Measurements from ENCODE around the gene PLIN3.

The PLIN3 gene, protein sequence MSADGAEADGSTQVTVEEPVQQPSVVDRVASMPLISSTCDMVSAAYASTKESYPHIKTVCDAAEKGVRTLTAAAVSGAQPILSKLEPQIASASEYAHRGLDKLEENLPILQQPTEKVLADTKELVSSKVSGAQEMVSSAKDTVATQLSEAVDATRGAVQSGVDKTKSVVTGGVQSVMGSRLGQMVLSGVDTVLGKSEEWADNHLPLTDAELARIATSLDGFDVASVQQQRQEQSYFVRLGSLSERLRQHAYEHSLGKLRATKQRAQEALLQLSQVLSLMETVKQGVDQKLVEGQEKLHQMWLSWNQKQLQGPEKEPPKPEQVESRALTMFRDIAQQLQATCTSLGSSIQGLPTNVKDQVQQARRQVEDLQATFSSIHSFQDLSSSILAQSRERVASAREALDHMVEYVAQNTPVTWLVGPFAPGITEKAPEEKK

DNA sequence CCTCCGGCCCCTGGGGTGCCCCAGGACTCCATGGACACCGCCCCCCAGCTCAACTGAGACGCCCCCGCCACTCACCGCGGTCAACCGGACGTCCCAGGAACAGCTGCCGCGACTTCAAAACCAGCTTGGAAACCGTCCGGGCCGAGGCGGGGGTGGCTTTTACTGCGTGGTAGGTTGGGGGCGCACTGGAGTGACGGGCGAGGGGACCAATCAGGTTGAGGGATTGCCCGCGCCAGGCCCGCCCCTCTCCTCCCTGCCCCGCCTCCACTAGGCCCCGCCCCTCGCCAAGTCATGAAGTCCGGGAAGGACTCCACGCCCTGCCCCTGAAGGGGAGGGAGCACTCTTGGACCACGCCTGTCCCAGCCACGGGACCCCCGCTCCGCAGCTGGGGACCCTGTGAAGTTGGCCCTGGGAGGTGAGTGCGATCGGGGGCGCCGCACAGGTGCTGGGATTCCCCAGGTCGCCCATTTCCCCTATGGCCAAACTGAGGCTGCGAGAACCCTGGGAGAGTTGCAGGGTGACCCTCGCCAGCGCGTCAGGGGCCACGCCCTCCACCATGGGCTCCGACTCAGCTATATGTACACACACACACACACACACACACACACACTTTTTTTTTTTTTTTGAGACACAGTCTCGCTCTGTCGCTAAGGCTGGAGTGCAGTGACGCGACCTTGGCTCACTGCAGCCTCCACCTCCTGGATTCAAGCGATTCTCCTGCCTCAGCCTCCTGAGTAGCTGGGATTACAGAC lies at the start of gene PLIN3:
TSS of gene PLIN3 (minus strand) at position 134 of the 752 bp plus-strand sequence. CDS start 6,273 bp downstream, outside the sequence.
- Histone ChIP-seq H3K9me3 (no peaks in the 10 kb centered on the region), H3K27me3 (no peaks in the 10 kb centered on the region), H3K4me3 (peak within 1 kb of the TSS; percentile 76 to 98), H3K27ac (peak within 1 kb of the TSS; percentile 86 to 90), H3K36me3 (peaks cover 0 to 4% (median under 1%) of the 10 kb centered on the region in 3 donors), H3K4me1 (peaks cover 0 to 16% (median 12%) of the 10 kb centered on the region in 4 donors)
- intact Hi-C loops (cut with DNase I; ENCODE audit: low total_unique reads): no loop called here
- peak; percentile 98 for DNase-seq
- TF ChIP-seq, protein P1, sequence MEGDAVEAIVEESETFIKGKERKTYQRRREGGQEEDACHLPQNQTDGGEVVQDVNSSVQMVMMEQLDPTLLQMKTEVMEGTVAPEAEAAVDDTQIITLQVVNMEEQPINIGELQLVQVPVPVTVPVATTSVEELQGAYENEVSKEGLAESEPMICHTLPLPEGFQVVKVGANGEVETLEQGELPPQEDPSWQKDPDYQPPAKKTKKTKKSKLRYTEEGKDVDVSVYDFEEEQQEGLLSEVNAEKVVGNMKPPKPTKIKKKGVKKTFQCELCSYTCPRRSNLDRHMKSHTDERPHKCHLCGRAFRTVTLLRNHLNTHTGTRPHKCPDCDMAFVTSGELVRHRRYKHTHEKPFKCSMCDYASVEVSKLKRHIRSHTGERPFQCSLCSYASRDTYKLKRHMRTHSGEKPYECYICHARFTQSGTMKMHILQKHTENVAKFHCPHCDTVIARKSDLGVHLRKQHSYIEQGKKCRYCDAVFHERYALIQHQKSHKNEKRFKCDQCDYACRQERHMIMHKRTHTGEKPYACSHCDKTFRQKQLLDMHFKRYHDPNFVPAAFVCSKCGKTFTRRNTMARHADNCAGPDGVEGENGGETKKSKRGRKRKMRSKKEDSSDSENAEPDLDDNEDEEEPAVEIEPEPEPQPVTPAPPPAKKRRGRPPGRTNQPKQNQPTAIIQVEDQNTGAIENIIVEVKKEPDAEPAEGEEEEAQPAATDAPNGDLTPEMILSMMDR (IDR thresholded peaks at IDR 0.05): no peak

DNA sequence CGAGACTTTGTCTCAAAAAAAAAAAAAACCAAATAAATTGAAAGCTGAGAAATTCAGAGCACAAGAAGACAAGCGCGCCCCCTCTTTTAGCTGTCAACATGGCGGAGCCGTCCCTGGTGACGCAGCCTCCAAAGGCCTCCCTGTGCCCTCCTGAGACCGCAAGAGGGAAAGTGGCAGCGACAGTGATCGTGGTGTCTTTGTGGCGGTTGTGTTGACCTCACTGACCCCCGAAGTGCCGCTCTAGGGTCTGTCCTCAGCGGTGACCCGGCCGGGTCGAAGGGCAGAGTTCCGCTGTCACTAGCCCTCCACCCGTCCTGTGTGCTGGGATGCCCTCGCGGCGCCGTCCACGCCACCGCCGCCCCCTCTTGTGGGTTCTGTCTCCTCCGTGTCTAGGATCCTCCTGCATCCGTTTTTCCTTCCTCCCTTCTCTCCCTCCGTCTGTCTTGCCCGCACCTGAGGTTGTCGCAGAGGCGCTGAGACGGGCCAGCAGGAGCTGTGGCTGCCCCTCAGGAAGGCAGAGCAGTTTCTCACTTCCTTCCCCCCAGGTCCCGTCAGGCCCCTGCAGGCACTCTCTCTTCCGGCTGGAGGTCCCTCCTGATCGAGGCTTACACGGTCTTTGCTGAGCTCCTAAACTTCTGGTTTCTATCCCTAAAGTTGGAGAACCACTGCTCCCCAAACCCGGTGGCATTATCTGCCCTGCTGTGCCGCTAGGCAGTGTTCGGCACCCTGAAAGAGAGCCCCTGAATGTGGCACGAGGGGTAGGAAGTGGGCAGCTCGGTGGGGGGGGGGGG lies 49.0 kb upstream of the PLIN3 start:
- intact Hi-C loops (cut with DNase I; ENCODE audit: low total_unique reads): no loop called here
- Histone ChIP-seq H3K9me3 (no peaks in the 10 kb centered on the region), H3K27ac (no peak overlapping the region), H3K27me3 (no peaks in the 10 kb centered on the region), H3K36me3 (no peaks in the 10 kb centered on the region), H3K4me1 (peaks cover 0 to 14% (median 10%) of the 10 kb centered on the region in 4 donors), H3K4me3 (peak overlapping the region; percentile 2 to 18)
- TF ChIP-seq, protein P1 (IDR thresholded peaks at IDR 0.05): no peak
- DNase-seq: no peak

DNA sequence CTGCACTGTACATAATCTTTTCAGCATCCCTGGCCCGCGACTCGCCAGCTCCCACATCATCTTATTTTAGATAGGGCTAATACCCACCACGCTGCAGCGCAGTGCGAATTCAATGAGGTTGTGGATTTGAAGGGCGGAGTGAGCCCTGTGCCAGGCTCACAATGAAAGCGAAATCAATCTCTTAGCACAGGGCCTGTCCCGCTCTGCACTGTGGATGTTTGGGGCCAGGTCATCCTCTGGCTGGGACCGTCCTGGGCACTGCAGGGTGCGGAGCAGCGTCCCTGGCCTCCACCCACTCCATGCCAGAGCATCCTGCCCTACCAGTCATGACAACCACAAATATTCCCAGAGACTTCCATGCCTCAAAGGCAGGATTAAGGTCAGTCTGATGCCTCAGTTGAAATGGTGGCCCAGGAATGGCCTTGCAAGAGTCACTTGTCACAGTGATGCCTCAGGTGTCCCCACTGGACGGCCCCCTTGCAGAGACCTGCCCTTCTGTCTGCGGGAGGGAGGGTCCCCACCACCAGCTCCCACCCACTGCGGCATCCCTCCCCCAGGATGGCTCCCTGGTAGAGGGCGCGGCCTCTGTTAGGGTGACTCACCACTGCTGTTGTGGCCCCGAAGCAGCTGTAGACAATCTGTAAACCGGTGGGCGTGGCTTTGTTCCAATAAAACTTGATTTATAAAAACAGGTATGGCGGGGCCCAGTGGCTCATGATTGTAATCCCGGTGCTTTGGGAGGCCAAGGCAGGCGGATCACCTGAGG lies 47.5 kb upstream of the PLIN3 start:
- DNase-seq: no peak
- Histone ChIP-seq H3K4me1 (peaks cover 0 to 27% (median 21%) of the 10 kb centered on the region in 4 donors), H3K27me3 (no peaks in the 10 kb centered on the region), H3K27ac (no peak overlapping the region), H3K36me3 (no peaks in the 10 kb centered on the region), H3K4me3 (peak overlapping the region in 1 of 2 donors; percentile 18), H3K9me3 (no peaks in the 10 kb centered on the region)
- intact Hi-C loops (cut with DNase I; ENCODE audit: low total_unique reads): loop anchor here (5.0 kb wide), 1 partner anchor 103 kb away; no protein-coding TSS in a partner anchor
- TF ChIP-seq, protein P1 (IDR thresholded peaks at IDR 0.05): no peak

DNA sequence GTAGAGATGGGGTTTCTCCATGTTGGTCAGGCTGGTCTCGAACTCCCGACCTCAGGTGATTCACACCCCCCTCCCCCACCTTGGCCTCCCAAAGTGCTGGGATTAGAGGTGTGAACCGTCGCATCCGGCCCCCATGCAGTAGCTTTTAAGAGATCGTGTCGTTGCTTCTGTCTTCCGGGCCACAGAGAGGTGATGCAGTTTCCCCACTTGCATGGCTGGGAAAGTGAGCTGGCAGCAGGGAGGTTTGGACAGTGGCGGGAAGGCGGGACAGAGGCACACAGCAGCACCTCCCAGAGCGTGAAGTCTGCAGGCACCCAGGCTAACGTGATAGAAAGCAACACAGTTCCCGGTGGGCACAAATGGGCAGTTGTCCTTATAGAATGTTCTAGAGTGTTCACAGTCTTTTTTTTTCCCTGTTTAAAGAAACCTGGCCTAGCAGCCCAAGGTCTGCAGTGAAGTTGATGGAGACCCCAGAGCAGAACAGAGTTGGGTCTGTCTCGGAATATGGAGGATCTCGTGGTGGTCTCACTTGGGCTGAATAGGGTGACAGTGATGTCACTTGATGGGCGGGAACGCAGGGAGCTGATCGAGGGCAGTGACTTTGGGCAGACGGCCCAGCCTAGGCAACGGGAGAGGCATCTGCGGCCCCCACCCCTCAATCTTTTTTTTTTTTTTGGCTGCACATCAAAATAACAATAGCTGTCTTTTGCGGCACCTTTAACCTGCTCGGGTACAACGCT lies 46.7 kb upstream of the PLIN3 start:
- no peak overlapping the region for H3K27ac ChIP-seq
- intact Hi-C loops (cut with DNase I; ENCODE audit: low total_unique reads): loop anchor here (5.0 kb wide), 1 partner anchor 102 kb away; no protein-coding TSS in a partner anchor

More for the DNA sequence above, 46.7 kb upstream of the PLIN3 start:
- no peak overlapping the region for H3K4me3 ChIP-seq
- H3K27me3 ChIP-seq: peaks cover 0 to 5% of the 10 kb centered on the region in 2 donors
- H3K9me3 ChIP-seq: no peaks in the 10 kb centered on the region
- H3K4me1 ChIP-seq: peaks cover 0 to 32% (median 28%) of the 10 kb centered on the region in 4 donors
- no peaks in the 10 kb centered on the region for H3K36me3 ChIP-seq
- no peak for DNase-seq
- TF ChIP-seq, protein P1 (IDR thresholded peaks at IDR 0.05): no peak

Data from tibial artery (tissue), 4 donors.